ENCODE measurements around the gene CALHM3. TPM values are rescaled to one million over a fixed set of nuclear protein-coding genes. Genes with fewer than 3 reads are reported as not detected.

CALHM3 gene
- total RNA-seq, 5 donors from 2014 or later (not counting 1 experiment from before 2014, with no cell fraction given), result not detected

- H3K4me1 Mint-ChIP-seq, result peaks cover 3 to 6% (median 4%) of the 10 kb centered on the region in 3 donors
- ChIA-PET CTCF (no interaction called here), POLR2A (no interaction called here)
- H3K4me3 Mint-ChIP-seq, result no peak overlapping the region
- Histone ChIP-seq H3K27me3 (replicated peaks in 1 of 2; ENCODE audit: control insufficient read depth in 2 of 2, extremely low read depth in 1 of 2, insufficient read depth in 2 of 2, low read length in 1 of 2) (peaks cover 0 to 44% of the 10 kb centered on the region in 2 experiments), H3K27ac (ENCODE audit: low read length) (no peak overlapping the region), H3K36me3 (ENCODE audit: control insufficient read depth in 2 of 2, extremely low read depth in 1 of 2, insufficient read depth in 1 of 2, low read length in 1 of 2) (no peaks in the 10 kb centered on the region), H3K4me3 (ENCODE audit: control insufficient read depth in 1 of 2, extremely low read depth in 1 of 2, low read length in 1 of 2) (no peak overlapping the region), H3K4me1 (ENCODE audit: control insufficient read depth in 1 of 2, extremely low read depth in 1 of 2, insufficient read depth in 2 of 2, low read length in 2 of 2) (peaks cover 0 to under 1% of the 10 kb centered on the region in 2 experiments), H3K9me3 (no peaks in the 10 kb centered on the region)
- ATAC-seq (replicated peaks in 1 of 4) (no peak), DNase-seq (no peak)
- peaks cover 5 to 18% of the 10 kb centered on the region in 2 donors for H3K27me3 Mint-ChIP-seq
- WGBS (ENCODE audit: insufficient coverage), result 80% methylated on average over 8 of the region's 10 CpGs
- H3K36me3 Mint-ChIP-seq, result no peaks in the 10 kb centered on the region
- H3K27ac Mint-ChIP-seq, result no peak overlapping the region
- no peaks in the 10 kb centered on the region for H3K9me3 Mint-ChIP-seq
These were observed 32.0 kb upstream of the CALHM3 start for GRCh38 chr10:103510791-103511752.

GRCh38 chr10:103510046-103510685, 31.1 kb upstream of the CALHM3 start:
- WGBS (ENCODE audit: insufficient coverage), result 79% methylated on average over 8 of the region's 8 CpGs
- DNase-seq (no peak), ATAC-seq (replicated peaks in 1 of 4) (no peak)
- no peaks in the 10 kb centered on the region for H3K36me3 ChIP-seq (ENCODE audit: control insufficient read depth in 2 of 2, extremely low read depth in 1 of 2, insufficient read depth in 1 of 2, low read length in 1 of 2)
- H3K9me3 Mint-ChIP-seq, result no peaks in the 10 kb centered on the region
- H3K4me3 ChIP-seq (ENCODE audit: control insufficient read depth in 1 of 2, extremely low read depth in 1 of 2, low read length in 1 of 2), result no peak overlapping the region
- peaks cover 0 to 9% of the 10 kb centered on the region in 2 experiments for H3K4me1 ChIP-seq (ENCODE audit: control insufficient read depth in 1 of 2, extremely low read depth in 1 of 2, insufficient read depth in 2 of 2, low read length in 2 of 2)
- H3K27me3 Mint-ChIP-seq, result peaks cover 5 to 18% of the 10 kb centered on the region in 2 donors
- ChIA-PET CTCF (interaction anchor here in 1 of 2 donors (0.5 kb wide), 1 partner anchor 27 kb away, joined by 3 read pairs; no protein-coding TSS in a partner anchor), POLR2A (no interaction called here)
- H3K36me3 Mint-ChIP-seq, result no peaks in the 10 kb centered on the region
- no peak overlapping the region for H3K4me3 Mint-ChIP-seq
- H3K9me3 ChIP-seq, result no peaks in the 10 kb centered on the region
- H3K27ac ChIP-seq (ENCODE audit: low read length), result no peak overlapping the region
- H3K4me1 Mint-ChIP-seq, result peaks cover 0 to under 1% (median 0%) of the 10 kb centered on the region in 3 donors
- H3K27me3 ChIP-seq (replicated peaks in 1 of 2; ENCODE audit: control insufficient read depth in 2 of 2, extremely low read depth in 1 of 2, insufficient read depth in 2 of 2, low read length in 1 of 2), result peaks cover 0 to 52% of the 10 kb centered on the region in 2 experiments
- no peak overlapping the region for H3K27ac Mint-ChIP-seq

- H3K36me3 ChIP-seq (ENCODE audit: control insufficient read depth in 2 of 2, extremely low read depth in 1 of 2, insufficient read depth in 1 of 2, low read length in 1 of 2), result no peaks in the 10 kb centered on the region
- Mint-ChIP-seq H3K27ac (no peak overlapping the region), H3K9me3 (no peaks in the 10 kb centered on the region), H3K4me3 (no peak overlapping the region), H3K4me1 (peaks cover 7 to 11% (median 10%) of the 10 kb centered on the region in 3 donors), H3K27me3 (peaks cover 10 to 21% of the 10 kb centered on the region in 2 donors), H3K36me3 (no peaks in the 10 kb centered on the region)
- H3K27me3 ChIP-seq (replicated peaks in 1 of 2; ENCODE audit: control insufficient read depth in 2 of 2, extremely low read depth in 1 of 2, insufficient read depth in 2 of 2, low read length in 1 of 2), result peaks cover 0 to 52% of the 10 kb centered on the region in 2 experiments
- CTCF ChIA-PET, result no interaction called here
- H3K4me3 ChIP-seq (ENCODE audit: control insufficient read depth in 1 of 2, extremely low read depth in 1 of 2, low read length in 1 of 2), result no peak overlapping the region
- peaks cover 0 to 21% of the 10 kb centered on the region in 2 experiments for H3K4me1 ChIP-seq (ENCODE audit: control insufficient read depth in 1 of 2, extremely low read depth in 1 of 2, insufficient read depth in 2 of 2, low read length in 2 of 2)
- WGBS (ENCODE audit: insufficient coverage), result 57% methylated on average over 6 of the region's 10 CpGs
- POLR2A ChIA-PET, result no interaction called here
- no peaks in the 10 kb centered on the region for H3K9me3 ChIP-seq
- H3K27ac ChIP-seq (ENCODE audit: low read length), result no peak overlapping the region
- no peak for ATAC-seq (replicated peaks in 1 of 4)
- no peak for DNase-seq
These were observed 28.5 kb upstream of the CALHM3 start for GRCh38 chr10:103507235-103508191.

- DNase-seq (no peak), ATAC-seq (replicated peaks in 1 of 4) (no peak)
- Histone ChIP-seq H3K4me3 (ENCODE audit: control insufficient read depth in 1 of 2, extremely low read depth in 1 of 2, low read length in 1 of 2) (no peak overlapping the region), H3K27me3 (replicated peaks in 1 of 2; ENCODE audit: control insufficient read depth in 2 of 2, extremely low read depth in 1 of 2, insufficient read depth in 2 of 2, low read length in 1 of 2) (peaks cover 0 to 56% of the 10 kb centered on the region in 2 experiments), H3K4me1 (ENCODE audit: control insufficient read depth in 1 of 2, extremely low read depth in 1 of 2, insufficient read depth in 2 of 2, low read length in 2 of 2) (peaks cover 0 to 21% of the 10 kb centered on the region in 2 experiments), H3K36me3 (ENCODE audit: control insufficient read depth in 2 of 2, extremely low read depth in 1 of 2, insufficient read depth in 1 of 2, low read length in 1 of 2) (no peaks in the 10 kb centered on the region), H3K27ac (ENCODE audit: low read length) (no peak overlapping the region), H3K9me3 (no peaks in the 10 kb centered on the region)
- Mint-ChIP-seq H3K9me3 (no peaks in the 10 kb centered on the region), H3K4me1 (peaks cover 7 to 11% (median 10%) of the 10 kb centered on the region in 3 donors), H3K4me3 (no peak overlapping the region), H3K27me3 (peaks cover 14 to 16% of the 10 kb centered on the region in 2 donors), H3K27ac (no peak overlapping the region), H3K36me3 (no peaks in the 10 kb centered on the region)
- POLR2A ChIA-PET, result no interaction called here
- CTCF ChIA-PET, result interaction anchor here in 1 of 2 donors (0.5 kb wide), 1 partner anchor 181 kb away, joined by 12 read pairs; no protein-coding TSS in a partner anchor
- 80% methylated on average over 1 of the region's 4 CpGs for WGBS (ENCODE audit: insufficient coverage)
These were observed 27.0 kb upstream of the CALHM3 start for GRCh38 chr10:103506061-103506460.

GRCh38 chr10:103504181-103504783, 25.2 kb upstream of the CALHM3 start:
- Mint-ChIP-seq H3K4me1 (peaks cover 7 to 11% (median 10%) of the 10 kb centered on the region in 3 donors), H3K27me3 (peaks cover 21 to 32% of the 10 kb centered on the region in 2 donors), H3K4me3 (no peak overlapping the region), H3K36me3 (no peaks in the 10 kb centered on the region), H3K9me3 (no peaks in the 10 kb centered on the region), H3K27ac (peak overlapping the region; percentile 1 to 5)
- no peak overlapping the region for H3K27ac ChIP-seq (ENCODE audit: low read length)
- H3K4me1 ChIP-seq (ENCODE audit: control insufficient read depth in 1 of 2, extremely low read depth in 1 of 2, insufficient read depth in 2 of 2, low read length in 2 of 2), result peaks cover 0 to 21% of the 10 kb centered on the region in 2 experiments
- ChIA-PET CTCF (interaction anchor here in 1 of 2 donors (0.7 to 1.0 kb wide), 2 partner anchors 21 to 79 kb away, joined by 3 to 5 read pairs; no protein-coding TSS in a partner anchor), POLR2A (no interaction called here)
- H3K9me3 ChIP-seq, result no peaks in the 10 kb centered on the region
- DNase-seq (peak in 10 of 35 experiments; percentile 4 to 61 (median 16)), ATAC-seq (replicated peaks in 1 of 4) (peak; percentile 57 to 81 (median 61))
- H3K27me3 ChIP-seq (replicated peaks in 1 of 2; ENCODE audit: control insufficient read depth in 2 of 2, extremely low read depth in 1 of 2, insufficient read depth in 2 of 2, low read length in 1 of 2), result peaks cover 0 to 61% of the 10 kb centered on the region in 2 experiments
- 0% methylated on average over 1 of the region's 10 CpGs for WGBS (ENCODE audit: insufficient coverage)
- H3K36me3 ChIP-seq (ENCODE audit: control insufficient read depth in 2 of 2, extremely low read depth in 1 of 2, insufficient read depth in 1 of 2, low read length in 1 of 2), result no peaks in the 10 kb centered on the region
- H3K4me3 ChIP-seq (ENCODE audit: control insufficient read depth in 1 of 2, extremely low read depth in 1 of 2, low read length in 1 of 2), result no peak overlapping the region
